Naive thymus-derived CD8-positive, alpha-beta T cell (primary cell): ENCODE results near the gene IRGQ. TPM values are rescaled to one million over a fixed set of nuclear protein-coding genes. Genes with fewer than 3 reads are reported as not detected.
A peak's percentile ranks its signal among the peaks of the same experiment; 100 is the strongest.

Experiments used
- ATAC-seq, 2 donors: fragments of 150-1000 bp; cut with Tn5 transposase in 1 of 2; sonication (Bioruptor Pico), chemical (Tn5 transposase) in 1 of 2; 1 replicate in 1 of 2; 2 replicates in 1 of 2; pipeline ENCODE4 v1.10.0; 2021; ENCODE audit warnings: mild to moderate bottlenecking in 2 of 2, moderate library complexity in 2 of 2
- POLR2A ChIA-PET: fragments of 350-600 bp; sonication (Branson Sonifier 250); formaldehyde crosslinking; loops from one replicate; lab custom pipeline; 2021; ENCODE audit warnings: antibody characterized with exemption; lab: Charles Lee
- DNase-seq, 10 donors: peaks; one replicate each; pipeline versions ENCODE4 v3.0.0 to v3.0.0-alpha.2; 2020 to 2022
- H3K27ac Mint-ChIP-seq, 10 donors: one replicate each; pipeline ENCODE4 v1.8.0; 2020 to 2022; ENCODE audit warnings: mild to moderate bottlenecking in 10 of 10, mixed read lengths in 10 of 10, moderate library complexity in 4 of 10, inconsistent platforms in 1 of 10
- H3K27me3 Mint-ChIP-seq, 5 donors: one replicate each; pipeline ENCODE4 v1.8.0; 2021 to 2022; ENCODE audit warnings: mixed read lengths in 5 of 5
- H3K36me3 Mint-ChIP-seq, 3 donors: one replicate each; pipeline ENCODE4 v1.8.0; 2020 to 2022; ENCODE audit warnings: mixed read lengths in 3 of 3, mild to moderate bottlenecking in 2 of 3, inconsistent platforms in 1 of 3
- H3K4me1 Mint-ChIP-seq, 4 donors: one replicate each; pipeline ENCODE4 v1.8.0; 2021 to 2022; ENCODE audit warnings: mixed read lengths in 4 of 4
- H3K4me3 Mint-ChIP-seq, 10 donors: one replicate each; pipeline ENCODE4 v1.8.0; 2020 to 2022; ENCODE audit warnings: mild to moderate bottlenecking in 10 of 10, mixed read lengths in 10 of 10, moderate library complexity in 6 of 10, inconsistent platforms in 1 of 10
- H3K9me3 Mint-ChIP-seq, 9 donors: one replicate each; pipeline ENCODE4 v1.8.0; 2020 to 2022; ENCODE audit warnings: mixed read lengths in 9 of 9, mild to moderate bottlenecking in 3 of 9, inconsistent platforms in 1 of 9, moderate library complexity in 1 of 9
- polyA plus RNA-seq, 3 donors: library from polyadenylated mRNA; unstranded; fragments of 300-500 nt; fragmentation: Illumina TruSeq; gene quantifications; one replicate each; pipeline ENCODE4 v1.2.3, GENCODE V29; 2021
- total RNA-seq, 8 experiments: library from RNA in 2 of 8; stranded (reverse) in 2 of 8; gene quantifications; one replicate each; pipeline ENCODE4 v1.2.3 and lab custom pipeline; 2021 to 2026

The IRGQ gene
- total and polyA plus RNA-seq, 5 experiments from 2014 or later = 0.37 to 15.7 (median 1.1) TPM

- ATAC-seq (peak; percentile 84 to 92), DNase-seq (peak; percentile 38 to 93 (median 76))
- Mint-ChIP-seq H3K9me3 (peaks cover 0 to 1% (median 0%) of the 10 kb centered on the region in 9 donors), H3K4me3 (peak overlapping the region; percentile 75 to 91 (median 84)), H3K27ac (peak overlapping the region; percentile 91 to 98 (median 96)), H3K4me1 (peaks cover 35 to 68% (median 67%) of the 10 kb centered on the region in 4 donors), H3K36me3 (peaks cover 0 to 33% (median under 1%) of the 10 kb centered on the region in 3 donors), H3K27me3 (no peaks in the 10 kb centered on the region)
- POLR2A ChIA-PET = interaction anchor here (0.5 to 7.6 kb wide), 8 partner anchors 11 to 103 kb away, joined by 3 to 35 read pairs (median 3); partner anchors contain the start of genes IRGQ, PINLYP, XRCC1 and ZNF576
Measured at GRCh38 chr19:43562698-43563241, 33.2 kb downstream of the IRGQ start.

- Mint-ChIP-seq H3K27me3 (no peaks in the 10 kb centered on the region), H3K27ac (peak overlapping the region; percentile 91 to 98 (median 96)), H3K9me3 (peaks cover 0 to 1% (median 0%) of the 10 kb centered on the region in 9 donors), H3K36me3 (peaks cover 0 to 35% (median 1%) of the 10 kb centered on the region in 3 donors), H3K4me1 (peaks cover 35 to 69% (median 67%) of the 10 kb centered on the region in 4 donors), H3K4me3 (peak overlapping the region; percentile 75 to 91 (median 84))
- DNase-seq (peak in 2 of 10 donors; percentile 5 to 15), ATAC-seq (peak; percentile 6 to 8)
- POLR2A ChIA-PET = interaction anchor here (0.6 to 7.6 kb wide), 8 partner anchors 12 to 102 kb away, joined by 3 to 35 read pairs (median 4); partner anchors contain the start of genes IRGQ, PINLYP, XRCC1 and ZNF576
Measured at GRCh38 chr19:43562226-43562697, 33.7 kb downstream of the IRGQ start.

- ATAC-seq = no peak
- Mint-ChIP-seq H3K4me1 (peaks cover 33 to 67% (median 62%) of the 10 kb centered on the region in 4 donors), H3K36me3 (peaks cover 0 to 39% (median 1%) of the 10 kb centered on the region in 3 donors), H3K27ac (peak overlapping the region; percentile 91 to 98 (median 96)), H3K4me3 (peak overlapping the region; percentile 39 to 91 (median 84)), H3K9me3 (peaks cover 0 to 1% (median 0%) of the 10 kb centered on the region in 9 donors), H3K27me3 (no peaks in the 10 kb centered on the region)
- no peak for DNase-seq
- POLR2A ChIA-PET = interaction anchor here (0.6 to 7.6 kb wide), 5 partner anchors 14 to 56 kb away, joined by 4 to 35 read pairs (median 8); partner anchors contain the start of genes IRGQ, PINLYP, XRCC1 and ZNF576
Measured at GRCh38 chr19:43561139-43561970, 34.6 kb downstream of the IRGQ start.

- H3K4me3 Mint-ChIP-seq = peak overlapping the region; percentile 7 to 91 (median 82)
- no peak for ATAC-seq
- H3K27ac Mint-ChIP-seq = peak overlapping the region; percentile 91 to 98 (median 96)
- no peaks in the 10 kb centered on the region for H3K27me3 Mint-ChIP-seq
- DNase-seq = peak in 2 of 10 donors; percentile 9 to 65
- H3K9me3 Mint-ChIP-seq = peaks cover 0 to 1% (median 0%) of the 10 kb centered on the region in 9 donors
- POLR2A ChIA-PET = interaction anchor here (1.4 to 7.6 kb wide), 3 partner anchors 15 to 35 kb away, joined by 3 to 35 read pairs (median 9); partner anchors contain the start of genes IRGQ, PINLYP, XRCC1 and ZNF576
- peaks cover 0 to 45% (median 1%) of the 10 kb centered on the region in 3 donors for H3K36me3 Mint-ChIP-seq
- peaks cover 33 to 65% (median 63%) of the 10 kb centered on the region in 4 donors for H3K4me1 Mint-ChIP-seq
Measured at GRCh38 chr19:43560687-43561086, 35.2 kb downstream of the IRGQ start.

- Mint-ChIP-seq H3K27me3 (no peaks in the 10 kb centered on the region), H3K4me3 (peak overlapping the region in 3 of 10 donors; percentile 15 to 47 (median 20)), H3K4me1 (peaks cover 10 to 33% (median 19%) of the 10 kb centered on the region in 4 donors), H3K36me3 (peaks cover 0 to 82% (median 12%) of the 10 kb centered on the region in 3 donors), H3K27ac (peak overlapping the region; percentile 26 to 89 (median 70)), H3K9me3 (no peaks in the 10 kb centered on the region)
- POLR2A ChIA-PET = interaction anchor here (0.6 to 4.7 kb wide), 9 partner anchors 17 to 103 kb away, joined by 3 to 49 read pairs (median 6); partner anchors contain the start of genes IRGQ, XRCC1, ZNF575 and ZNF576
- ATAC-seq (peak; percentile 99), DNase-seq (peak; percentile 63 to 90 (median 82))
Measured at GRCh38 chr19:43555185-43555770, 40.7 kb downstream of the IRGQ start.

- peak overlapping the region in 4 of 10 donors; percentile 19 to 32 (median 24) for H3K27ac Mint-ChIP-seq
- peaks cover 10 to 26% (median 12%) of the 10 kb centered on the region in 4 donors for H3K4me1 Mint-ChIP-seq
- POLR2A ChIA-PET = interaction anchor here (0.6 to 4.7 kb wide), 7 partner anchors 19 to 233 kb away, joined by 3 to 49 read pairs (median 5); partner anchors contain the start of genes IRGQ, XRCC1, ZNF575 and ZNF576
- H3K9me3 Mint-ChIP-seq = no peaks in the 10 kb centered on the region
- DNase-seq = no peak
- no peak overlapping the region for H3K4me3 Mint-ChIP-seq
- no peaks in the 10 kb centered on the region for H3K27me3 Mint-ChIP-seq
- H3K36me3 Mint-ChIP-seq = peaks cover 0 to 81% (median 15%) of the 10 kb centered on the region in 3 donors
- no peak for ATAC-seq
Measured at GRCh38 chr19:43554317-43554895, 41.5 kb downstream of the IRGQ start.

- Mint-ChIP-seq H3K4me1 (peaks cover 10 to 26% (median 11%) of the 10 kb centered on the region in 4 donors), H3K27ac (peak overlapping the region in 5 of 10 donors; percentile 6 to 48 (median 19)), H3K27me3 (no peaks in the 10 kb centered on the region), H3K36me3 (peaks cover 0 to 81% (median 15%) of the 10 kb centered on the region in 3 donors), H3K4me3 (no peak overlapping the region), H3K9me3 (no peaks in the 10 kb centered on the region)
- POLR2A ChIA-PET = interaction anchor here (0.6 to 4.7 kb wide), 4 partner anchors 22 to 1446 kb away, joined by 3 to 49 read pairs (median 4); partner anchors contain the start of genes IRGQ and ZNF576
- ATAC-seq (no peak), DNase-seq (no peak)
Measured at GRCh38 chr19:43553656-43554055, 42.3 kb downstream of the IRGQ start.

GRCh38 chr19:43552616-43553015 lies 43.3 kb downstream of the IRGQ start:
- no peak for DNase-seq
- Mint-ChIP-seq H3K27ac (peak overlapping the region in 1 of 10 donors; percentile 40), H3K36me3 (peaks cover 0 to 73% (median 13%) of the 10 kb centered on the region in 3 donors), H3K9me3 (no peaks in the 10 kb centered on the region), H3K4me3 (no peak overlapping the region), H3K27me3 (no peaks in the 10 kb centered on the region), H3K4me1 (peaks cover 10 to 23% (median 11%) of the 10 kb centered on the region in 4 donors)
- no peak for ATAC-seq
- POLR2A ChIA-PET = interaction anchor here (0.5 to 4.7 kb wide), 2 partner anchors 43 to 63 kb away, joined by 3 to 49 read pairs; partner anchors contain the start of genes IRGQ and ZNF576

GRCh38 chr19:43552198-43552450 lies 43.8 kb downstream of the IRGQ start:
- Mint-ChIP-seq H3K9me3 (no peaks in the 10 kb centered on the region), H3K27me3 (no peaks in the 10 kb centered on the region), H3K4me3 (no peak overlapping the region), H3K36me3 (peaks cover 0 to 71% (median 13%) of the 10 kb centered on the region in 3 donors), H3K27ac (no peak overlapping the region), H3K4me1 (peaks cover 8 to 23% (median 11%) of the 10 kb centered on the region in 4 donors)
- DNase-seq (no peak), ATAC-seq (no peak)
- POLR2A ChIA-PET = interaction anchor here (4.7 kb wide), 1 partner anchor 43 kb away, joined by 49 read pairs; the partner anchor contains the start of genes IRGQ and ZNF576

GRCh38 chr19:43551399-43552197 lies 44.3 kb downstream of the IRGQ start:
- peaks cover 0 to 66% (median 13%) of the 10 kb centered on the region in 3 donors for H3K36me3 Mint-ChIP-seq
- peak overlapping the region in 5 of 10 donors; percentile 44 to 87 (median 82) for H3K27ac Mint-ChIP-seq
- peak overlapping the region in 1 of 10 donors; percentile 20 for H3K4me3 Mint-ChIP-seq
- no peak for DNase-seq
- H3K27me3 Mint-ChIP-seq = no peaks in the 10 kb centered on the region
- peaks cover 8 to 23% (median 11%) of the 10 kb centered on the region in 4 donors for H3K4me1 Mint-ChIP-seq
- POLR2A ChIA-PET = interaction anchor here (4.7 kb wide), 1 partner anchor 44 kb away, joined by 49 read pairs; the partner anchor contains the start of genes IRGQ and ZNF576
- H3K9me3 Mint-ChIP-seq = no peaks in the 10 kb centered on the region
- no peak for ATAC-seq
